AG09319 (cell line): ENCODE data around the gene RAD51B.
"Not testable (repeated sequence)": the region's sequence is repeated elsewhere in the genome, so short reads cannot be mapped to it uniquely, and the experiment has no call there.

Experiments
- DNase-seq: peaks from one replicate; pipeline ENCODE4 v3.0.0-alpha.2; 2010; ENCODE audit warnings: low read depth; ENCODE audit errors: extremely low read depth
- CTCF ChIP-seq: IDR thresholded peaks from 2 replicates; pipeline ENCODE4 v1.5.1; 2011; ENCODE audit warnings: low read depth, mild to moderate bottlenecking, inconsistent platforms, low read length, moderate library complexity

The RAD51B gene

GRCh38 chr14:68113343-68113930 lies 293.9 kb downstream of the RAD51B start:
- no peak for TF ChIP-seq CTCF
- no peak for DNase-seq

- DNase-seq, result not testable (repeated sequence)
Measured at GRCh38 chr14:68115952-68116351, 296.4 kb downstream of the RAD51B start.

DNA sequence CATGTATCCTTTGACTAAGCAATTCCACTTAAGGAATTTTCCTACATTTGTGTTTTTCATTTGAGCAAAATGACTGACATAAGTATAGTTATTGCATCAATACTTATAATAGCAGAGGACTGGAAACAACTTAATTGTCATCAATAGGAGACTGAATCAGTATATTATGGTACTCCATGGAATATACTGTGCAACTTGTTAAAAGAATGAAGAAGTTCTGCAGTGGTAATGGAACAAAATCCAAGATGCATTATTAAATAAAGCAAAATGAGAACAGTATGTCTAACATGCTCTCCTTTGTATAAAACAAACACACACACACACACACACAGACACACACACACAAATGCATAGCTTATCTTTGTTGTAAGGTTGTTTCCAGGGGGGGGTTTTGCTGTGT lies 303.1 kb downstream of the RAD51B start:
- TF ChIP-seq CTCF, result no peak
- no peak for DNase-seq

GRCh38 chr14:68124050-68124449 lies 304.5 kb downstream of the RAD51B start:
- TF ChIP-seq CTCF, result no peak

GRCh38 chr14:68124979-68125731 lies 305.6 kb downstream of the RAD51B start:
- DNase-seq, result no peak
- no peak for TF ChIP-seq CTCF

More at GRCh38 chr14:68124050-68124449, 304.5 kb downstream of the RAD51B start:
- DNase-seq, result no peak

DNA sequence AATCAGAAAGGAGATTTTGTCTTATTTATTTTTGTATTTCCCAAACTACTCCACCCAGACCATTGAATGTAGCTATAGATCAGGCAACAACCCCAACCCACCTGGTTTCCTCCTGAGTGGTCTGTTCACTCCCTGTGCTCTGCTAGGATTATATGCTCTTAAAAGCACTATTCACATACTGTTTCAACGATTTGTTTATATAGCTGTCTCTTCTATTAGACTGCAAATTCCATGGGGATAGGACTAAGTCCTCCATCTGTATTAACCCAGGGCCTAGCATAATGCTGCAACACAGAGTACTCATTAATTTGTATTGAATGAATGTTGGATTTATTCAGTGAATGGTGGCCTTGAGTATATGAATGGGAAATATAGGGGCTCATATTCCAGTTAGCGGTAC lies 307.6 kb downstream of the RAD51B start:
- no peak for TF ChIP-seq CTCF
- DNase-seq, result no peak

GRCh38 chr14:68131907-68132306 lies 312.3 kb downstream of the RAD51B start:
- no peak for DNase-seq
- no peak for TF ChIP-seq CTCF
